GM12891 (cell line): Measurements from ENCODE around the gene RBM43. TPM values are rescaled to one million over a fixed set of nuclear protein-coding genes. Genes with fewer than 3 reads are reported as not detected.
A peak's percentile ranks its signal among the peaks of the same experiment; 100 is the strongest.
"Not testable (repeated sequence)": the region's sequence is repeated elsewhere in the genome, so short reads cannot be mapped to it uniquely, and the experiment has no call there.

Source experiments
- DNase-seq: peaks from one replicate; pipeline ENCODE4 v3.0.0; 2011; ENCODE audit warnings: low spot score; ENCODE audit not compliant: insufficient read length
- FAIRE-seq: peaks from 2 replicates; lab custom pipeline; 2011; peaks lifted over from hg19 to GRCh38; lab: Jason Lieb, UNC
- PAX5 ChIP-seq: IDR thresholded peaks from 2 replicates; pipeline ENCODE4 v1.6.1; 2011; ENCODE audit warnings: low read length, moderate library complexity, mild to moderate bottlenecking; ENCODE audit not compliant: insufficient read depth, severe bottlenecking
- POLR2A ChIP-seq: IDR thresholded peaks from 2 replicates; pipeline ENCODE4 v1.6.1; 2011; ENCODE audit warnings: low read depth, low read length, control low read depth
- POLR2AphosphoS5 ChIP-seq: IDR thresholded peaks from 2 replicates; pipeline ENCODE4 v1.6.1; 2011; ENCODE audit warnings: low read depth, low read length, control low read depth
- POU2F2 ChIP-seq: IDR thresholded peaks from 2 replicates; pipeline ENCODE4 v1.6.1; 2011; ENCODE audit warnings: low read depth, mild to moderate bottlenecking, control low read depth, low read length, moderate library complexity
- SPI1 ChIP-seq: IDR thresholded peaks from 2 replicates; pipeline ENCODE4 v1.6.1; 2011; ENCODE audit warnings: low read depth, low read length, control low read depth
- TAF1 ChIP-seq: IDR thresholded peaks from 2 replicates; pipeline ENCODE4 v1.6.1; 2011; ENCODE audit warnings: low read depth, low read length, control low read depth
- polyA plus RNA-seq: library from polyadenylated mRNA; unstranded; fragments of >200 nt; gene quantifications from one replicate; pipeline ENCODE4 v1.2.1, GENCODE V29; 2012; ENCODE audit warnings: low read depth, missing spikeins, inconsistent platforms; ENCODE audit not compliant: missing spikeins

RBM43 gene
- polyA plus RNA-seq = 3.4 TPM

- TF ChIP-seq POLR2A (peak; percentile 67), PAX5 (no peak), SPI1 (no peak), TAF1 (peak; percentile 48; the same call in 1 of the 2 replicates), POLR2AphosphoS5 (peak; percentile 39), POU2F2 (0 out of 2 replicates have a peak, but pooled peaks have one; percentile 31)
- DNase-seq (peak; percentile 74), FAIRE-seq (peak; percentile 90)
Observed at GRCh38 chr2:151261231-151261976, at the start of gene RBM43. TSS of gene RBM43 (minus strand) at chr2:151261863. CDS start at chr2:151261727, 136 bp downstream.

GRCh38 chr2:151310313-151310712 is 48.6 kb upstream of the RBM43 start:
- DNase-seq, FAIRE-seq: not testable (repeated sequence)

DNA sequence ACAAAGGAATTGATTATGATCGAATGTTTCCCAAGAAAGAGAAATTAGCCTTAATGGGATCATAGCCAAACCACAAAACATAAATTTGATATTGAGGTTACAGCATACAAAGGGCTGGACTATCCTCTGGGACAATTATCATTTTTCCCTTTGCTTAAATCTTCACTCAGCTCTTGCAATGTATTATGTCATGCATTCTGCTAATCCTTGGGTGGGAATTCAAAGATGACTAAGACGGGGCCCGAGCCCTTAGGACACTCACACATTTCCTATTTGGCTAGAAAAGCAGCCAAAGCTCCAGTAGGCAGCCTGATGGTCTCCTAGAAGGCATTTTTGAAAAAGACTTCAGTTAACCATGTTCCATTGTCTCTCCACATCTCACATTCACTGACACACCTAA is 45.0 kb upstream of the RBM43 start:
- TF ChIP-seq POLR2A (no peak), POU2F2 (no peak), TAF1 (no peak), POLR2AphosphoS5 (no peak), SPI1 (no peak), PAX5 (no peak)
- DNase-seq (no peak), FAIRE-seq (no peak)

GRCh38 chr2:151305129-151305691 is 43.5 kb upstream of the RBM43 start:
- TF ChIP-seq POLR2AphosphoS5 (no peak), TAF1 (no peak), SPI1 (no peak), POU2F2 (no peak), PAX5 (no peak)
- DNase-seq = no peak
- FAIRE-seq = no peak

GRCh38 chr2:151302879-151303278 is 41.2 kb upstream of the RBM43 start:
- no peak for FAIRE-seq
- TF ChIP-seq SPI1 = no peak
- no peak for TF ChIP-seq POU2F2
- no peak for TF ChIP-seq POLR2AphosphoS5
- no peak for TF ChIP-seq PAX5
- no peak for TF ChIP-seq POLR2A
- TF ChIP-seq TAF1 = no peak
- no peak for DNase-seq

DNA sequence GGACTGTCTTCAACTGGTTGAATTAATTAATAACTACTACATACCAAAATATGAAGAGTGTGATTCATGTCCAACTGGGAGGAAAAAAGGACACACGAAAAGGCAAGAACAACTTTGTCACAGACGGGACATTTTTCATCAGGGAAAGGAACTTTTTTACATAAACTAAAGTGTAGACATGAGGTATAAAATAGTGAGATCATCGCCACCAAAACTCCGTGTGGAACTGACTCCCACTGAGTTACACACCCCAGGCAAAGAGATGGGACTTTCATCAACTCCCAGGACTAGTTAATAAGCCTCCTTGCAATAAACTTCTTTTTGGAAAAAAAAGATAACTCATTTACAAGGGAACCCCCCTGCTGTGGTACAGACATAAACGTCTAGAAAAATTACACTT is 40.7 kb upstream of the RBM43 start:
- no peak for DNase-seq
- no peak for TF ChIP-seq POLR2AphosphoS5
- TF ChIP-seq TAF1 = no peak
- no peak for TF ChIP-seq PAX5
- TF ChIP-seq POLR2A = no peak
- no peak for TF ChIP-seq POU2F2
- TF ChIP-seq SPI1 = no peak
- FAIRE-seq = no peak

- no peak for DNase-seq
- no peak for FAIRE-seq
- no peak for TF ChIP-seq POU2F2
- TF ChIP-seq PAX5 = no peak
- no peak for TF ChIP-seq TAF1
- TF ChIP-seq POLR2AphosphoS5 = no peak
- TF ChIP-seq SPI1 = no peak
- TF ChIP-seq POLR2A = no peak
Observed at GRCh38 chr2:151299920-151300539, 38.4 kb upstream of the RBM43 start.

- DNase-seq (peak; percentile 49), FAIRE-seq (peak; percentile 68)
- TF ChIP-seq POLR2A (no peak), SPI1 (peak; percentile 61; the same call in 1 of the 2 replicates), TAF1 (no peak), POU2F2 (no peak), POLR2AphosphoS5 (no peak), PAX5 (no peak)
Observed at GRCh38 chr2:151297882-151298281, 36.2 kb upstream of the RBM43 start.

GRCh38 chr2:151295926-151296325 is 34.3 kb upstream of the RBM43 start:
- not testable (repeated sequence) for DNase-seq, FAIRE-seq

GRCh38 chr2:151292546-151292945 is 30.9 kb upstream of the RBM43 start:
- DNase-seq = no peak
- no peak for FAIRE-seq
- TF ChIP-seq POU2F2 = no peak
- TF ChIP-seq POLR2AphosphoS5 = no peak
- TF ChIP-seq PAX5 = no peak
- no peak for TF ChIP-seq TAF1
- no peak for TF ChIP-seq SPI1
- no peak for TF ChIP-seq POLR2A
